ENCODE results near the gene RNPEP.

DNA sequence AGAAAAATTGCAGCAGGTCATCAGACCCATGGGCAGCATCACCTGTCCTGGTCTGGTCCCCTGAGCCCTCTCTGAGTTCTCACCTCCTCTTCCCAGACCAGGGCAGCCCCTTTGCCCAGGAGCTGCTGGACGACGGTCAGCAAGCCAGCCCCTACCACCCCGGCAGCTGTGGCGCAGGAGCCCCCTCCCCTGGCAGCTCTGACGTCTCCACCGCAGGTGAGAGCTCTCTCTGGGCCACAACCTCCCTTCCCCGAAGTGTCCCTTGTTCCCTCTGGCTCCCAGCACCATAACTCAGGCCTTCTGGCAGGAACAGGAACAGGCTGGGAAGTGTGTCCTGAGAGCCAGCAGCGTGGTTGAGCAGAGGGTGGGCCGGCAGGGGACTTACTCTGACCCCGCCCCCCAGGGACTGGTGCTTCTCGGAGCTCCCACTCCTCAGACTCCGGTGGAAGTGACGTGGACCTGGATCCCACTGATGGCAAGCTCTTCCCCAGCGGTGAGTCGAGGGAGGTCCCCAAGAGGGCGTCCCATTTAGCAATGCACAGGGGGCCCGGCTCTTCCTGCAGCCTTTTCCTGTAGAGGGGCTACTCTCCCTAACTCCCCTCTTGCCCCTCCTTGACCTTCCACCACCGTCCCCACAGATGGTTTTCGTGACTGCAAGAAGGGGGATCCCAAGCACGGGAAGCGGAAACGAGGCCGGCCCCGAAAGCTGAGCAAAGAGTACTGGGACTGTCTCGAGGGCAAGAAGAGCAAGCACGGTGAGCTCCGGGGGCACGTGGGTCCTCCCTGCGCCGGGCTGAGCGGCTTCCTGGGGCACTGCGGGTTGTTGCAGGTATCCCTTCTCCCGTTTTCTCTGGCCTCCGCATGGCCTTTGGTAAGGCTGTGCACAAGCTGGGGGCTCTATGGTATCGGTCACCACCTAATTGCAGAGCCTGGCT lies 30.4 kb downstream of the RNPEP start:
- TF ChIP-seq CTCF (IDR thresholded peaks at IDR 0.05; ENCODE audit: low read length) (no peak), EZH2 (IDR thresholded peaks at IDR 0.05; ENCODE audit: borderline replicate concordance, low read length) (no peak)
